Measurements from ENCODE around the gene LRCOL1. TPM values are rescaled to one million over a fixed set of nuclear protein-coding genes. Genes with fewer than 3 reads are reported as not detected.

Gene LRCOL1
- total and polyA plus RNA-seq, 2 experiments from 2014 or later = 1.7 TPM; not detected in 1

GRCh38 chr12:132623072-132623869 lies 12.9 kb upstream of the LRCOL1 start (continued):
- TF ChIP-seq ZNF462 (CRISPR knock-in tag; IDR thresholded peaks at IDR 0.05) (no peak), REST (IDR thresholded peaks at IDR 0.05; ENCODE audit: unreplicated experiment) (no peak), NANOG (IDR thresholded peaks at IDR 0.05; ENCODE audit: borderline replicate concordance) (no peak)
